ES-I3 (cell line): ENCODE data around the gene DENND1C.

Experiments
- H3K36me3 ChIP-seq: 2 replicates; pipeline ENCODE4 v1.6.1; 2013; ENCODE audit warnings: mild to moderate bottlenecking, low read length, control low read depth, moderate library complexity; ENCODE audit not compliant: insufficient read depth
- H3K4me1 ChIP-seq: 2 replicates; pipeline ENCODE4 v1.6.1; 2013; ENCODE audit warnings: mild to moderate bottlenecking, control low read depth, low read length; ENCODE audit not compliant: insufficient read depth
- H3K9ac ChIP-seq: 2 replicates; pipeline ENCODE4 v1.6.1; 2013; ENCODE audit warnings: low read depth, mild to moderate bottlenecking, low read length, moderate library complexity
- H3K9me3 ChIP-seq: 2 replicates; pipeline ENCODE4 v1.6.1; 2013; ENCODE audit warnings: mild to moderate bottlenecking, low read length, moderate library complexity; ENCODE audit not compliant: control insufficient read depth, insufficient read depth

Gene DENND1C

GRCh38 chr19:6421075-6422014 lies 60.2 kb downstream of the DENND1C start:
- H3K36me3 ChIP-seq: peaks cover 23% of the 10 kb centered on the region
- H3K9me3 ChIP-seq: no peaks in the 10 kb centered on the region
- no peaks in the 10 kb centered on the region for H3K4me1 ChIP-seq
- H3K9ac ChIP-seq: no peak overlapping the region

- H3K36me3 ChIP-seq: peaks cover 28% of the 10 kb centered on the region
- H3K9me3 ChIP-seq: no peaks in the 10 kb centered on the region
- no peaks in the 10 kb centered on the region for H3K4me1 ChIP-seq
- no peak overlapping the region for H3K9ac ChIP-seq
Measured at GRCh38 chr19:6418562-6418932, 63.0 kb downstream of the DENND1C start.

- no peaks in the 10 kb centered on the region for H3K4me1 ChIP-seq
- H3K9me3 ChIP-seq: no peaks in the 10 kb centered on the region
- peaks cover 28% of the 10 kb centered on the region for H3K36me3 ChIP-seq
- no peak overlapping the region for H3K9ac ChIP-seq
Measured at GRCh38 chr19:6417713-6418561, 63.6 kb downstream of the DENND1C start.
